IMR-90 (cell line): Measurements from ENCODE around the gene SDCCAG8. TPM values are rescaled to one million over a fixed set of nuclear protein-coding genes. Genes with fewer than 3 reads are reported as not detected.

Experiments
- ATAC-seq: fragments of 200-7000 bp; cut with Tn5 transposase; 2 replicates; pipeline ENCODE4 v1.9.1; 2020; ENCODE audit warnings: low read depth, mild to moderate bottlenecking, moderate library complexity
- BruUV-seq: library from RNA; stranded (reverse); fragments of 400-500 nt; replicated peaks from 2 replicates; lab custom pipeline; 2021; lab: Mats Ljungman, UMichigan
- CTCF ChIA-PET: fragments of 300-600 bp; formaldehyde crosslinking; extraction: SDS; loops from one replicate; lab custom pipeline; 2021; ENCODE audit warnings: antibody characterized with exemption; lab: Yijun Ruan, JAX
- POLR2A ChIA-PET: fragments of 300-600 bp; sonication (Branson Sonifier 250); formaldehyde crosslinking; loops from one replicate; lab custom pipeline; 2022; ENCODE audit warnings: antibody characterized with exemption; ENCODE audit not compliant: unreplicated experiment; lab: Charles Lee
- DNase-seq: peaks from one replicate; pipeline ENCODE4 v3.0.0; 2013
- H2AFZ ChIP-seq: replicated peaks from 2 replicates; pipeline ENCODE3; 2013; ENCODE audit warnings: low read length, mild to moderate bottlenecking; ENCODE audit not compliant: poor library complexity
- H2AK5ac ChIP-seq: 2 replicates; pipeline ENCODE4 v1.6.1; 2013; ENCODE audit warnings: low read depth, low read length, inconsistent platforms
- H2AK9ac ChIP-seq: replicated peaks from 2 replicates; pipeline ENCODE3; 2013; ENCODE audit warnings: mild to moderate bottlenecking, low read depth, low read length, moderate library complexity; ENCODE audit not compliant: poor library complexity
- H2BK120ac ChIP-seq: 2 replicates; pipeline ENCODE4 v1.6.1; 2013; ENCODE audit warnings: low read depth, low read length, inconsistent platforms
- H2BK15ac ChIP-seq: 3 replicates; pipeline ENCODE4 v1.6.1; 2013; ENCODE audit warnings: low read depth, low read length, inconsistent platforms
- H2BK20ac ChIP-seq: 2 replicates; pipeline ENCODE4 v1.6.1; 2013; ENCODE audit warnings: low read depth, mild to moderate bottlenecking, inconsistent platforms, low read length, moderate library complexity
- H2BK5ac ChIP-seq: 2 replicates; pipeline ENCODE4 v1.6.1; 2013; ENCODE audit warnings: mild to moderate bottlenecking, low read depth, low read length, inconsistent platforms; ENCODE audit not compliant: poor library complexity, severe bottlenecking
- H3K14ac ChIP-seq: replicated peaks from 2 replicates; pipeline ENCODE4 v1.6.1; 2013; ENCODE audit warnings: low read depth, low read length, inconsistent platforms
- H3K18ac ChIP-seq: 2 replicates; pipeline ENCODE4 v1.6.1; 2013; ENCODE audit warnings: low read depth, low read length, control low read depth
- H3K23ac ChIP-seq: 2 replicates; pipeline ENCODE4 v1.6.1; 2013; ENCODE audit warnings: low read depth, low read length, inconsistent platforms
- H3K27ac ChIP-seq: 2 replicates; pipeline ENCODE4 v1.5.1; 2013; ENCODE audit warnings: mild to moderate bottlenecking, control low read depth, low read length; ENCODE audit not compliant: insufficient read depth
- H3K27me3 ChIP-seq: 2 replicates; pipeline ENCODE4 v1.6.1; 2013; ENCODE audit warnings: low read length; ENCODE audit not compliant: control insufficient read depth, insufficient read depth
- H3K36me3 ChIP-seq: 2 replicates; pipeline ENCODE4 v1.6.1; 2013; ENCODE audit warnings: low read length, mixed read lengths; ENCODE audit not compliant: control insufficient read depth, insufficient read depth
- H3K4ac ChIP-seq: 2 replicates; pipeline ENCODE4 v1.6.1; 2013; ENCODE audit warnings: low read depth, low read length, inconsistent platforms
- H3K4me1 ChIP-seq: 2 replicates; pipeline ENCODE4 v1.6.1; 2013; ENCODE audit warnings: low read length, mixed read lengths; ENCODE audit not compliant: control insufficient read depth, insufficient read depth
- H3K4me2 ChIP-seq: 2 replicates; pipeline ENCODE4 v1.6.1; 2013; ENCODE audit warnings: low read depth, mild to moderate bottlenecking, control low read depth, low read length, moderate library complexity
- H3K4me3 ChIP-seq: 2 replicates; pipeline ENCODE4 v1.5.1; 2013; ENCODE audit warnings: low read depth, mild to moderate bottlenecking, control low read depth, low read length, moderate library complexity; ENCODE audit not compliant: insufficient read depth
- H3K56ac ChIP-seq: 2 replicates; pipeline ENCODE4 v1.6.1; 2013; ENCODE audit warnings: low read length, inconsistent platforms; ENCODE audit not compliant: insufficient read depth; ENCODE audit errors: extremely low read depth
- H3K79me1 ChIP-seq, 2 experiments: 2 replicates each; pipeline ENCODE4 v1.6.1; 2013; ENCODE audit warnings: low read length in 2 of 2, inconsistent platforms in 1 of 2, low read depth in 1 of 2
- H3K9ac ChIP-seq: 2 replicates; pipeline ENCODE4 v1.6.1; 2013; ENCODE audit warnings: low read depth, low read length, control low read depth
- H3K9me1 ChIP-seq: 2 replicates; pipeline ENCODE4 v1.6.1; 2013; ENCODE audit warnings: low read length, inconsistent platforms; ENCODE audit not compliant: insufficient read depth
- H3K9me3 ChIP-seq: 2 replicates; pipeline ENCODE4 v1.6.1; 2013; ENCODE audit warnings: low read length; ENCODE audit not compliant: control insufficient read depth, insufficient read depth
- H4K20me1 ChIP-seq: 2 replicates; pipeline ENCODE4 v1.6.1; 2013; ENCODE audit warnings: low read length, inconsistent platforms; ENCODE audit not compliant: insufficient read depth
- H4K5ac ChIP-seq: 2 replicates; pipeline ENCODE4 v1.6.1; 2013; ENCODE audit warnings: mild to moderate bottlenecking, low read depth, low read length, control low read depth
- H4K8ac ChIP-seq, 2 experiments: 2 replicates each; pipeline ENCODE4 v1.6.1; 2013; ENCODE audit warnings: low read depth in 2 of 2, low read length in 2 of 2, control low read depth in 1 of 2, inconsistent platforms in 1 of 2
- H4K91ac ChIP-seq: 2 replicates; pipeline ENCODE4 v1.6.1; 2013; ENCODE audit warnings: low read depth, low read length, inconsistent platforms; ENCODE audit not compliant: insufficient read depth
- NFE2L2 ChIP-seq: fragments of 150-350 bp; IDR thresholded peaks from 2 replicates; pipeline ENCODE4 v1.6.1; 2016; ENCODE audit warnings: low read depth, mild to moderate bottlenecking, low read length
- WGBS, 2 experiments: methylation state at CpG; one replicate each; pipeline versions ENCODE4 v1.1.5 to v1.1.7; 2013; ENCODE audit warnings: missing lambda C conversion rate in 2 of 2; ENCODE audit not compliant: insufficient read length in 1 of 2; ENCODE audit errors: extremely low coverage in 2 of 2; 5-methylcytosine and 5-hydroxymethylcytosine counted together
- dilution Hi-C: fragments of 300-500 bp; cut with HindIII; formaldehyde crosslinking; loops from one replicate; pipeline ENCODE4 v1.14.3; 2018; ENCODE audit warnings: low sequenced_read_pairs; ENCODE audit not compliant: unreplicated experiment
- in situ Hi-C: fragments of 300-500 bp; cut with MboI; formaldehyde crosslinking; loops from 3 replicates; pipeline ENCODE4 v1.14.3; 2019; ENCODE audit warnings: low sequenced_read_pairs, inconsistent platforms, mixed read lengths
- intact Hi-C: fragments of 100-400 bp; cut with micrococcal nuclease; formaldehyde crosslinking; loops from 2 replicates; pipeline ENCODE4 v1.10.0; 2022
- polyA plus RNA-seq, 3 experiments: library from polyadenylated mRNA; depleted of rRNA; stranded (reverse); fragments of >200 nt; gene quantifications; 2 replicates each; pipeline ENCODE4 v1.2.3, GENCODE V29; 2012; ENCODE audit warnings: low replicate concordance in 1 of 3
- total RNA-seq: library from RNA; depleted of rRNA; stranded (reverse); fragments of >200 nt; gene quantifications from 2 replicates; pipeline ENCODE4 v1.2.3, GENCODE V29; 2012

SDCCAG8 gene
- total and polyA plus RNA-seq, 2 of the 4 experiments (the other 2 are of a cell fraction) = 25.2 to 46.8 TPM

DNA sequence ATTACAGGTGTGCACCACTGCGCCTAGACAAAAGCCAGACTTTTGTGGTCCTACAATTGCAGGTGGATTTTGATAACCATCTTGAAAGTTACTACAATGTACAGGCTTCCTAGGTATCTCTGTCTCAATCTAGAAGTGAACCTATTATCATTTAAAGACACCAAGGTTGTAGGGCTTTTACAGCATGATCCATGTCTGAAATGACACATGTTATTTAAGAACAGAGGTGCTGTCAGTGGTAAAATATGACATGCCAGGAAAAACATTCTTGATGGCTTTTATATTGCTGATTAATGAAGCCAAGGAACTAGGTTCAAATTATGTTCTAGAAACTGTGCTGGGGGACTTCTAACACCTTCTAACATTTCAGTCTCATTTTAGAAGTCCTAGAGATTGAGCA lies 253.1 kb downstream of the SDCCAG8 start:
- Histone ChIP-seq H3K9me3 (no peaks in the 10 kb centered on the region), H3K27ac (no peak overlapping the region), H2BK20ac (no peak overlapping the region), H3K9ac (no peak overlapping the region), H2AFZ (no peak overlapping the region), H4K20me1 (no peaks in the 10 kb centered on the region), H2BK5ac (no peak overlapping the region), H3K23ac (no peak overlapping the region), H2AK9ac (no peak overlapping the region), H3K79me1 (peaks cover 0 to 5% of the 10 kb centered on the region in 2 experiments; a peak in 2 of 4 replicates), H3K14ac (no peak overlapping the region), H3K56ac (no peak overlapping the region), H4K5ac (no peak overlapping the region), H3K36me3 (peaks cover 13% of the 10 kb centered on the region), H3K4ac (no peak overlapping the region), H3K4me3 (no peak overlapping the region), H2AK5ac (no peak overlapping the region), H3K18ac (no peak overlapping the region), H3K4me1 (peaks cover 2% of the 10 kb centered on the region; the same call in 1 of the 2 replicates), H3K27me3 (no peaks in the 10 kb centered on the region), H4K91ac (no peak overlapping the region), H3K9me1 (peaks cover 4% of the 10 kb centered on the region; the same call in 1 of the 2 replicates), H2BK15ac (no peak overlapping the region), H4K8ac (no peak overlapping the region), H3K4me2 (no peak overlapping the region), H2BK120ac (no peak overlapping the region)
- BruUV-seq = no TSS peak
- dilution Hi-C loops (no loop called here), intact Hi-C loops (no loop called here), in situ Hi-C loops (no loop called here)
- no CpG with 5 or more reads among the region's 1 CpG for WGBS, 2 experiments
- DNase-seq (no peak), ATAC-seq (no peak)
- POLR2A ChIA-PET = no interaction called here
- CTCF ChIA-PET = no interaction called here
- no peak for TF ChIP-seq NFE2L2
